GM23338 (cell line): ENCODE results near the gene PHOX2A. TPM values are rescaled to one million over a fixed set of nuclear protein-coding genes. Genes with fewer than 3 reads are reported as not detected.
A peak's percentile ranks its signal among the peaks of the same experiment; 100 is the strongest.

Source experiments
- ATAC-seq: fragments of 200-7000 bp; cut with Tn5 transposase; 3 replicates; pipeline ENCODE4 v1.9.1; 2020
- DNase-seq: peaks from one replicate; pipeline ENCODE4 v3.0.0-alpha.2; 2015; ENCODE audit warnings: low spot score
- H2AFZ ChIP-seq: fragments of 200-600 bp; sonication (generic); 2 replicates; pipeline ENCODE4 v1.8.0; 2016; ENCODE audit warnings: antibody characterized with exemption, mild to moderate bottlenecking, moderate library complexity
- H3F3A ChIP-seq: fragments of 200-600 bp; sonication (generic); replicated peaks from 2 replicates; pipeline ENCODE4 v1.8.0; 2017; ENCODE audit warnings: antibody characterized with exemption, mixed run types, low read depth
- H3K27ac ChIP-seq: fragments of 200-600 bp; sonication (generic); 2 replicates; pipeline ENCODE4 v1.6.1; 2016; ENCODE audit warnings: low read depth
- H3K27me3 ChIP-seq: fragments of 200-600 bp; sonication (generic); 2 replicates; pipeline ENCODE4 v1.8.0; 2016; ENCODE audit warnings: mild to moderate bottlenecking, mixed run types, moderate library complexity; ENCODE audit not compliant: insufficient read depth
- H3K36me3 ChIP-seq: fragments of 200-600 bp; sonication (generic); 2 replicates; pipeline ENCODE4 v1.8.0; 2016; ENCODE audit warnings: mild to moderate bottlenecking; ENCODE audit not compliant: insufficient read depth
- H3K4me1 ChIP-seq: fragments of 200-600 bp; sonication (generic); 2 replicates; pipeline ENCODE4 v1.8.0; 2016; ENCODE audit warnings: mild to moderate bottlenecking, moderate library complexity; ENCODE audit not compliant: insufficient read depth
- H3K4me2 ChIP-seq: fragments of 200-600 bp; sonication (generic); 2 replicates; pipeline ENCODE4 v1.7.1; 2017; ENCODE audit warnings: mixed run types
- H3K4me3 ChIP-seq: fragments of 200-600 bp; sonication (generic); 2 replicates; pipeline ENCODE4 v1.6.1; 2016; ENCODE audit warnings: mixed run types
- H3K79me2 ChIP-seq: fragments of 200-600 bp; sonication (generic); replicated peaks from 2 replicates; pipeline ENCODE4 v1.8.0; 2017; ENCODE audit warnings: mild to moderate bottlenecking; ENCODE audit not compliant: insufficient read depth
- H3K9me2 ChIP-seq: fragments of 200-600 bp; sonication (generic); 2 replicates; pipeline ENCODE4 v1.8.0; 2017; ENCODE audit not compliant: insufficient read depth
- H4K20me1 ChIP-seq: fragments of 200-600 bp; sonication (generic); replicated peaks from 2 replicates; pipeline ENCODE4 v1.8.0; 2017; ENCODE audit warnings: mild to moderate bottlenecking; ENCODE audit not compliant: insufficient read depth
- H3K27ac Mint-ChIP-seq: 2 replicates; pipeline ENCODE4 v1.8.0; 2020; ENCODE audit warnings: inconsistent platforms, mild to moderate bottlenecking, moderate library complexity, mixed read lengths
- H3K27me3 Mint-ChIP-seq: 3 replicates; pipeline ENCODE4 v1.8.0; 2022; ENCODE audit warnings: low read depth, mild to moderate bottlenecking, moderate library complexity, mixed read lengths, inconsistent platforms; ENCODE audit not compliant: insufficient read depth, poor library complexity
- H3K36me3 Mint-ChIP-seq: 3 replicates; pipeline ENCODE4 v1.8.0; 2021; ENCODE audit warnings: low read depth, mild to moderate bottlenecking, inconsistent platforms, moderate library complexity, mixed read lengths
- H3K4me1 Mint-ChIP-seq: 3 replicates; pipeline ENCODE4 v1.8.0; 2020; ENCODE audit warnings: mild to moderate bottlenecking, inconsistent platforms, mixed read lengths
- H3K4me3 Mint-ChIP-seq: 3 replicates; pipeline ENCODE4 v1.8.0; 2021; ENCODE audit warnings: moderate library complexity, mild to moderate bottlenecking, inconsistent platforms, mixed read lengths
- H3K9me3 Mint-ChIP-seq: 3 replicates; pipeline ENCODE4 v1.8.0; 2020; ENCODE audit warnings: moderate library complexity, mild to moderate bottlenecking, inconsistent platforms, mixed read lengths
- CREB1 ChIP-seq: fragments of 250-450 bp; sonication (Bioruptor Pico); IDR thresholded peaks from 2 replicates; pipeline ENCODE4 v1.5.0; 2020; ENCODE audit warnings: low read depth, mild to moderate bottlenecking, moderate library complexity
- EZH2 ChIP-seq: fragments of 200-600 bp; sonication (generic); IDR thresholded peaks from one replicate; pipeline ENCODE4 v1.8.0; 2017; ENCODE audit warnings: antibody characterized with exemption, mild to moderate bottlenecking, low read depth; ENCODE audit not compliant: unreplicated experiment
- EZH2phosphoT487 ChIP-seq: fragments of 200-600 bp; sonication (generic); IDR thresholded peaks from one replicate; pipeline ENCODE4 v1.8.1; 2018; ENCODE audit warnings: antibody characterized with exemption; ENCODE audit not compliant: unreplicated experiment
- JUNB ChIP-seq: IDR thresholded peaks from one replicate; pipeline ENCODE4 v1.6.1; 2016; ENCODE audit warnings: antibody characterized with exemption; ENCODE audit not compliant: unreplicated experiment
- NANOG ChIP-seq: IDR thresholded peaks from 2 replicates; pipeline ENCODE4 v1.6.1; 2016; ENCODE audit warnings: antibody characterized with exemption, borderline replicate concordance
- POLR2AphosphoS5 ChIP-seq: IDR thresholded peaks from 2 replicates; pipeline ENCODE4 v1.6.1; 2016; ENCODE audit warnings: antibody characterized with exemption, low read depth
- STAT1 ChIP-seq: IDR thresholded peaks from one replicate; pipeline ENCODE4 v1.6.1; 2016; ENCODE audit warnings: antibody characterized with exemption; ENCODE audit not compliant: unreplicated experiment
- ZNF114 ChIP-seq: fragments of 250-450 bp; sonication (Bioruptor Pico); IDR thresholded peaks from 2 replicates; pipeline ENCODE4 v1.5.0; 2020; ENCODE audit warnings: mild to moderate bottlenecking, moderate library complexity
- ZNF331 ChIP-seq: fragments of 250-450 bp; sonication (Bioruptor Pico); IDR thresholded peaks from 2 replicates; pipeline ENCODE4 v1.5.0; 2020; ENCODE audit warnings: low read depth, mild to moderate bottlenecking, moderate library complexity
- polyA plus RNA-seq: library from polyadenylated mRNA; unstranded; fragments of >200 nt; fragmentation: Nextera tagmentation; extraction: Ambion mirVana; gene quantifications from 2 replicates; pipeline ENCODE4 v1.2.1, GENCODE V29; 2016
- total RNA-seq: library from RNA; depleted of rRNA; stranded (reverse); fragments of >200 nt; shearing (Covaris generic); gene quantifications from 2 replicates; pipeline ENCODE4 v1.2.3, GENCODE V29; 2014
- TF ChIP-seq, protein P1 (sequence below): IDR thresholded peaks from one replicate; pipeline ENCODE4 v1.6.1; 2018; ENCODE audit warnings: antibody characterized with exemption; ENCODE audit not compliant: unreplicated experiment
- TF ChIP-seq, protein P2 (sequence below): IDR thresholded peaks from 2 replicates; pipeline ENCODE4 v1.6.1; 2016; ENCODE audit warnings: antibody characterized with exemption
- TF ChIP-seq, protein P3 (sequence below): fragments of 250-450 bp; sonication (Bioruptor Pico); IDR thresholded peaks from 2 replicates; pipeline ENCODE4 v1.5.0; 2020; ENCODE audit warnings: mild to moderate bottlenecking, moderate library complexity
- TF ChIP-seq, protein P4 (sequence below), 2 experiments: fragments of 200-600 bp in 1 of 2; sonication (generic) in 1 of 2; conservative IDR thresholded peaks; 2 replicates each; pipeline versions ENCODE4 v1.5.1 to v1.6.1; 2016 to 2017; ENCODE audit warnings: antibody characterized with exemption in 2 of 2, low read depth in 2 of 2, mild to moderate bottlenecking in 2 of 2, moderate library complexity in 1 of 2

The PHOX2A gene
- total and polyA plus RNA-seq, 2 experiments from 2014 or later, result 0.31 TPM; not detected in 1

DNA sequence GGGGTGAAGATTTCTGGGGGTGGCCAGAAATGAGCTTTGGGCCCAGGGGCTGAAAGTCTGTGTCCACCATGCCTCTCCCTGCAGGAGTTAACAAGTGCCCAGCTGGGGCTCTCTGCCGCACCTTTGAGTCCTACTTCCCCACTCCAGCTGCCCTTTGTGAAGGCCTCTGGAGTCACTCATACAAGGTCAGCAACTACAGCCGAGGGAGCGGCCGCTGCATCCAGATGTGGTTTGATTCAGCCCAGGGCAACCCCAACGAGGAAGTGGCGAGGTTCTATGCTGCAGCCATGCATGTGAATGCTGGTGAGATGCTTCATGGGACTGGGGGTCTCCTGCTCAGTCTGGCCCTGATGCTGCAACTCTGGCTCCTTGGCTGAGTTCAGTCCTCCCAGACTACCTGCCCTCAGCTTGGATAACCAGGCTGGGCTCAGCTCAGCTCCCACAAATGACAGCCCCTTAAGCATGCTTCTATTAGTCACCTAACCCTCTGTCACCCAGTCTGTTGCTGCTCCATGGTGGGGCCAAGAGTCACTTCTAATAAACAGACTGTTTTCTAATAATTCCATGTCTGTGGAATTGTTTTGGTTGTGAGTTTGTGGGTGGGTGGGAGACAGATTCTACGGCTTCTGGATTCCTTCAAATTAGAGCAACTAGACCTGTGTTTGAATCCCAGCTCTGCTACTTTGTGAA, 22.4 kb downstream of the PHOX2A start:
- Mint-ChIP-seq H3K4me3 (no peak overlapping the region), H3K9me3 (no peaks in the 10 kb centered on the region), H3K4me1 (peaks cover 21% of the 10 kb centered on the region), H3K27ac (no peak overlapping the region), H3K27me3 (peaks cover 24% of the 10 kb centered on the region), H3K36me3 (no peaks in the 10 kb centered on the region; the same call in 2 of the 3 replicates)
- peaks cover 2% of the 10 kb centered on the region; the same call in 1 of the 2 replicates for H3F3A ChIP-seq
- H3K36me3 ChIP-seq, result no peaks in the 10 kb centered on the region
- H4K20me1 ChIP-seq, result peaks cover 4% of the 10 kb centered on the region
- TF ChIP-seq STAT1 (no peak), POLR2AphosphoS5 (no peak), CREB1 (CRISPR knock-in tag) (no peak), EZH2phosphoT487 (no peak), JUNB (no peak), ZNF114 (CRISPR knock-in tag) (no peak), NANOG (no peak), EZH2 (no peak), ZNF331 (CRISPR knock-in tag) (no peak)
- TF ChIP-seq, protein P1, sequence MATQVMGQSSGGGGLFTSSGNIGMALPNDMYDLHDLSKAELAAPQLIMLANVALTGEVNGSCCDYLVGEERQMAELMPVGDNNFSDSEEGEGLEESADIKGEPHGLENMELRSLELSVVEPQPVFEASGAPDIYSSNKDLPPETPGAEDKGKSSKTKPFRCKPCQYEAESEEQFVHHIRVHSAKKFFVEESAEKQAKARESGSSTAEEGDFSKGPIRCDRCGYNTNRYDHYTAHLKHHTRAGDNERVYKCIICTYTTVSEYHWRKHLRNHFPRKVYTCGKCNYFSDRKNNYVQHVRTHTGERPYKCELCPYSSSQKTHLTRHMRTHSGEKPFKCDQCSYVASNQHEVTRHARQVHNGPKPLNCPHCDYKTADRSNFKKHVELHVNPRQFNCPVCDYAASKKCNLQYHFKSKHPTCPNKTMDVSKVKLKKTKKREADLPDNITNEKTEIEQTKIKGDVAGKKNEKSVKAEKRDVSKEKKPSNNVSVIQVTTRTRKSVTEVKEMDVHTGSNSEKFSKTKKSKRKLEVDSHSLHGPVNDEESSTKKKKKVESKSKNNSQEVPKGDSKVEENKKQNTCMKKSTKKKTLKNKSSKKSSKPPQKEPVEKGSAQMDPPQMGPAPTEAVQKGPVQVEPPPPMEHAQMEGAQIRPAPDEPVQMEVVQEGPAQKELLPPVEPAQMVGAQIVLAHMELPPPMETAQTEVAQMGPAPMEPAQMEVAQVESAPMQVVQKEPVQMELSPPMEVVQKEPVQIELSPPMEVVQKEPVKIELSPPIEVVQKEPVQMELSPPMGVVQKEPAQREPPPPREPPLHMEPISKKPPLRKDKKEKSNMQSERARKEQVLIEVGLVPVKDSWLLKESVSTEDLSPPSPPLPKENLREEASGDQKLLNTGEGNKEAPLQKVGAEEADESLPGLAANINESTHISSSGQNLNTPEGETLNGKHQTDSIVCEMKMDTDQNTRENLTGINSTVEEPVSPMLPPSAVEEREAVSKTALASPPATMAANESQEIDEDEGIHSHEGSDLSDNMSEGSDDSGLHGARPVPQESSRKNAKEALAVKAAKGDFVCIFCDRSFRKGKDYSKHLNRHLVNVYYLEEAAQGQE, result no peak
- TF ChIP-seq, protein P2, sequence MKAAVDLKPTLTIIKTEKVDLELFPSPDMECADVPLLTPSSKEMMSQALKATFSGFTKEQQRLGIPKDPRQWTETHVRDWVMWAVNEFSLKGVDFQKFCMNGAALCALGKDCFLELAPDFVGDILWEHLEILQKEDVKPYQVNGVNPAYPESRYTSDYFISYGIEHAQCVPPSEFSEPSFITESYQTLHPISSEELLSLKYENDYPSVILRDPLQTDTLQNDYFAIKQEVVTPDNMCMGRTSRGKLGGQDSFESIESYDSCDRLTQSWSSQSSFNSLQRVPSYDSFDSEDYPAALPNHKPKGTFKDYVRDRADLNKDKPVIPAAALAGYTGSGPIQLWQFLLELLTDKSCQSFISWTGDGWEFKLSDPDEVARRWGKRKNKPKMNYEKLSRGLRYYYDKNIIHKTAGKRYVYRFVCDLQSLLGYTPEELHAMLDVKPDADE, result no peak
- TF ChIP-seq, protein P3, sequence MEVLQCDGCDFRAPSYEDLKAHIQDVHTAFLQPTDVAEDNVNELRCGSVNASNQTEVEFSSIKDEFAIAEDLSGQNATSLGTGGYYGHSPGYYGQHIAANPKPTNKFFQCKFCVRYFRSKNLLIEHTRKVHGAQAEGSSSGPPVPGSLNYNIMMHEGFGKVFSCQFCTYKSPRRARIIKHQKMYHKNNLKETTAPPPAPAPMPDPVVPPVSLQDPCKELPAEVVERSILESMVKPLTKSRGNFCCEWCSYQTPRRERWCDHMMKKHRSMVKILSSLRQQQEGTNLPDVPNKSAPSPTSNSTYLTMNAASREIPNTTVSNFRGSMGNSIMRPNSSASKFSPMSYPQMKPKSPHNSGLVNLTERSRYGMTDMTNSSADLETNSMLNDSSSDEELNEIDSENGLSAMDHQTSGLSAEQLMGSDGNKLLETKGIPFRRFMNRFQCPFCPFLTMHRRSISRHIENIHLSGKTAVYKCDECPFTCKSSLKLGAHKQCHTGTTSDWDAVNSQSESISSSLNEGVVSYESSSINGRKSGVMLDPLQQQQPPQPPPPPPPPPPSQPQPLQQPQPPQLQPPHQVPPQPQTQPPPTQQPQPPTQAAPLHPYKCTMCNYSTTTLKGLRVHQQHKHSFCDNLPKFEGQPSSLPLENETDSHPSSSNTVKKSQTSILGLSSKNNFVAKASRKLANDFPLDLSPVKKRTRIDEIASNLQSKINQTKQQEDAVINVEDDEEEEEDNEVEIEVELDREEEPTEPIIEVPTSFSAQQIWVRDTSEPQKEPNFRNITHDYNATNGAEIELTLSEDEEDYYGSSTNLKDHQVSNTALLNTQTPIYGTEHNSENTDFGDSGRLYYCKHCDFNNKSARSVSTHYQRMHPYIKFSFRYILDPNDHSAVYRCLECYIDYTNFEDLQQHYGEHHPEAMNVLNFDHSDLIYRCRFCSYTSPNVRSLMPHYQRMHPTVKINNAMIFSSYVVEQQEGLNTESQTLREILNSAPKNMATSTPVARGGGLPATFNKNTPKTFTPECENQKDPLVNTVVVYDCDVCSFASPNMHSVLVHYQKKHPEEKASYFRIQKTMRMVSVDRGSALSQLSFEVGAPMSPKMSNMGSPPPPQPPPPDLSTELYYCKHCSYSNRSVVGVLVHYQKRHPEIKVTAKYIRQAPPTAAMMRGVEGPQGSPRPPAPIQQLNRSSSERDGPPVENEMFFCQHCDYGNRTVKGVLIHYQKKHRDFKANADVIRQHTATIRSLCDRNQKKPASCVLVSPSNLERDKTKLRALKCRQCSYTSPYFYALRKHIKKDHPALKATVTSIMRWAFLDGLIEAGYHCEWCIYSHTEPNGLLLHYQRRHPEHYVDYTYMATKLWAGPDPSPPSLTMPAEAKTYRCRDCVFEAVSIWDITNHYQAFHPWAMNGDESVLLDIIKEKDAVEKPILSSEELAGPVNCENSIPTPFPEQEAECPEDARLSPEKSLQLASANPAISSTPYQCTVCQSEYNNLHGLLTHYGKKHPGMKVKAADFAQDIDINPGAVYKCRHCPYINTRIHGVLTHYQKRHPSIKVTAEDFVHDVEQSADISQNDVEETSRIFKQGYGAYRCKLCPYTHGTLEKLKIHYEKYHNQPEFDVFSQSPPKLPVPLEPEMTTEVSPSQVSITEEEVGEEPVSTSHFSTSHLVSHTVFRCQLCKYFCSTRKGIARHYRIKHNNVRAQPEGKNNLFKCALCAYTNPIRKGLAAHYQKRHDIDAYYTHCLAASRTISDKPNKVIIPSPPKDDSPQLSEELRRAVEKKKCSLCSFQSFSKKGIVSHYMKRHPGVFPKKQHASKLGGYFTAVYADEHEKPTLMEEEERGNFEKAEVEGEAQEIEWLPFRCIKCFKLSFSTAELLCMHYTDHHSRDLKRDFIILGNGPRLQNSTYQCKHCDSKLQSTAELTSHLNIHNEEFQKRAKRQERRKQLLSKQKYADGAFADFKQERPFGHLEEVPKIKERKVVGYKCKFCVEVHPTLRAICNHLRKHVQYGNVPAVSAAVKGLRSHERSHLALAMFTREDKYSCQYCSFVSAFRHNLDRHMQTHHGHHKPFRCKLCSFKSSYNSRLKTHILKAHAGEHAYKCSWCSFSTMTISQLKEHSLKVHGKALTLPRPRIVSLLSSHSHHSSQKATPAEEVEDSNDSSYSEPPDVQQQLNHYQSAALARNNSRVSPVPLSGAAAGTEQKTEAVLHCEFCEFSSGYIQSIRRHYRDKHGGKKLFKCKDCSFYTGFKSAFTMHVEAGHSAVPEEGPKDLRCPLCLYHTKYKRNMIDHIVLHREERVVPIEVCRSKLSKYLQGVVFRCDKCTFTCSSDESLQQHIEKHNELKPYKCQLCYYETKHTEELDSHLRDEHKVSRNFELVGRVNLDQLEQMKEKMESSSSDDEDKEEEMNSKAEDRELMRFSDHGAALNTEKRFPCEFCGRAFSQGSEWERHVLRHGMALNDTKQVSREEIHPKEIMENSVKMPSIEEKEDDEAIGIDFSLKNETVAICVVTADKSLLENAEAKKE, result no peak
- TF ChIP-seq, protein P4, sequence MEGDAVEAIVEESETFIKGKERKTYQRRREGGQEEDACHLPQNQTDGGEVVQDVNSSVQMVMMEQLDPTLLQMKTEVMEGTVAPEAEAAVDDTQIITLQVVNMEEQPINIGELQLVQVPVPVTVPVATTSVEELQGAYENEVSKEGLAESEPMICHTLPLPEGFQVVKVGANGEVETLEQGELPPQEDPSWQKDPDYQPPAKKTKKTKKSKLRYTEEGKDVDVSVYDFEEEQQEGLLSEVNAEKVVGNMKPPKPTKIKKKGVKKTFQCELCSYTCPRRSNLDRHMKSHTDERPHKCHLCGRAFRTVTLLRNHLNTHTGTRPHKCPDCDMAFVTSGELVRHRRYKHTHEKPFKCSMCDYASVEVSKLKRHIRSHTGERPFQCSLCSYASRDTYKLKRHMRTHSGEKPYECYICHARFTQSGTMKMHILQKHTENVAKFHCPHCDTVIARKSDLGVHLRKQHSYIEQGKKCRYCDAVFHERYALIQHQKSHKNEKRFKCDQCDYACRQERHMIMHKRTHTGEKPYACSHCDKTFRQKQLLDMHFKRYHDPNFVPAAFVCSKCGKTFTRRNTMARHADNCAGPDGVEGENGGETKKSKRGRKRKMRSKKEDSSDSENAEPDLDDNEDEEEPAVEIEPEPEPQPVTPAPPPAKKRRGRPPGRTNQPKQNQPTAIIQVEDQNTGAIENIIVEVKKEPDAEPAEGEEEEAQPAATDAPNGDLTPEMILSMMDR (conservative IDR thresholded peaks at IDR 0.05; ENCODE audit: low read depth in 2 of 2), result no peak
- H3K79me2 ChIP-seq, result peaks cover 16% of the 10 kb centered on the region
- H3K27ac ChIP-seq, result no peak overlapping the region
- H3K9me2 ChIP-seq, result no peaks in the 10 kb centered on the region
- peaks cover 23% of the 10 kb centered on the region for H3K4me1 ChIP-seq
- H3K4me2 ChIP-seq, result no peak overlapping the region
- peaks cover 16% of the 10 kb centered on the region; the same call in 1 of the 2 replicates for H3K27me3 ChIP-seq
- ATAC-seq (no peak), DNase-seq (no peak)
- H3K4me3 ChIP-seq, result no peak overlapping the region
- H2AFZ ChIP-seq, result peak overlapping the region; percentile 69; the same call in 1 of the 2 replicates
